HG02938 (cell line): ENCODE measurements around the gene TOP3B.

Experiments used
- ATAC-seq: cut with Tn5 transposase; IDR thresholded peaks from one replicate; pipeline ENCODE4 v1.9.1; 2021; ENCODE audit warnings: mild to moderate bottlenecking, moderate library complexity; ENCODE audit not compliant: unreplicated experiment

The TOP3B gene

GRCh38 chr22:21980547-21980946 lies 2.0 kb downstream of the TOP3B start:
- no peak for ATAC-seq

- ATAC-seq, result no peak
Observed at GRCh38 chr22:21978564-21979386, 3.8 kb downstream of the TOP3B start.

- no peak for ATAC-seq
Observed at GRCh38 chr22:21977814-21978213, 4.8 kb downstream of the TOP3B start.

GRCh38 chr22:21975854-21976345 lies 6.7 kb downstream of the TOP3B start:
- no peak for ATAC-seq

GRCh38 chr22:21975273-21975672 lies 7.3 kb downstream of the TOP3B start:
- ATAC-seq, result no peak

- ATAC-seq, result no peak
Observed at GRCh38 chr22:21974058-21974649, 8.4 kb downstream of the TOP3B start.

- no peak for ATAC-seq
Observed at GRCh38 chr22:21972806-21973205, 9.8 kb downstream of the TOP3B start.

GRCh38 chr22:21972293-21972779 lies 10.3 kb downstream of the TOP3B start:
- ATAC-seq, result no peak

- no peak for ATAC-seq
Observed at GRCh38 chr22:21971858-21972275, 10.7 kb downstream of the TOP3B start.

GRCh38 chr22:21970800-21971617 lies 11.6 kb downstream of the TOP3B start:
- no peak for ATAC-seq

- no peak for ATAC-seq
Observed at GRCh38 chr22:21970037-21970799, 12.4 kb downstream of the TOP3B start.

- no peak for ATAC-seq
Observed at GRCh38 chr22:21968452-21969129, 14.0 kb downstream of the TOP3B start.

GRCh38 chr22:21967693-21968271 lies 14.8 kb downstream of the TOP3B start:
- ATAC-seq, result no peak

GRCh38 chr22:21966643-21967516 lies 15.7 kb downstream of the TOP3B start:
- no peak for ATAC-seq

- ATAC-seq, result no peak
Observed at GRCh38 chr22:21965762-21966288, 16.8 kb downstream of the TOP3B start.

GRCh38 chr22:21964918-21965484 lies 17.6 kb downstream of the TOP3B start:
- ATAC-seq, result no peak

GRCh38 chr22:21964234-21964633 lies 18.4 kb downstream of the TOP3B start:
- no peak for ATAC-seq

- no peak for ATAC-seq
Observed at GRCh38 chr22:21963790-21964211, 18.8 kb downstream of the TOP3B start.
